GM21447 (cell line): ENCODE results near the gene SEMA3E.

Source experiments
- ATAC-seq: cut with Tn5 transposase; IDR thresholded peaks from one replicate; pipeline ENCODE4 v1.9.1; 2021; ENCODE audit not compliant: unreplicated experiment

Gene SEMA3E

DNA sequence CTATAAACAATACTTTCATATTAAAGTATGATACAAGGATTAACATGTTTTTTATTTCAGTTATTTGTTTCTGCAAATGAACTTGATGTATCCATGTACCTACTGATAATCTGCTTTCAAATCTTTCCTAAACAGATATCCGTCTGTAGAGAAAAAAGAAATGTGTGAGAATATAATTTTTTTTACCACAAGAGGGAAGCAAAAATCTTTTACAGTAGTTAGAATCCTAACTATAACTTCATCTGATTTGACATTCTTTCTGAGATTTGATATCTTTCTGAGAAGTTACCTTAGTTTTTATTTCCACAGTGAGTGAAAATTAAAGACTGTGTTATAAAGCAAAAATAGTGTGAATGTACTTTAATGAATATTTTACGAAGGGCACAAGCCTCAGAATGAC lies 282.3 kb downstream of the SEMA3E start:
- no peak for ATAC-seq

DNA sequence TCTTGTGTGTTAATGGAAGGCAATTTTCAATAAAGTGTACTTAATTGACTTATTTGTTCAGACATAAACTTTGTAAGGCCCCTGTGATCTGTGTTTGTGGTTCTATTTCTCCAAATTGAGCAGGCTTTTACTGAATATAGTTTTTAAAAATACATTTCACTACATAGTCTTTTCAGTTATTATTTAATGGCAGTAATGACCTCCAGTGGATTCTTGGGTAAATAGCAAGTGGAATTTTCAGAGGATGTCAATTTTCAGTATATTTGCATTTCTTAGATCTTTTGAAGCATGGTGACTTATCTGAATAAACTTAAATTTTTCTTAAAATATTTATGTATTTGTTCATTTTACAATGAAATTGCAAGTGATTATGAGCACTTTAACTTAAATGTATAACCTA lies 283.2 kb downstream of the SEMA3E start:
- ATAC-seq, result no peak

DNA sequence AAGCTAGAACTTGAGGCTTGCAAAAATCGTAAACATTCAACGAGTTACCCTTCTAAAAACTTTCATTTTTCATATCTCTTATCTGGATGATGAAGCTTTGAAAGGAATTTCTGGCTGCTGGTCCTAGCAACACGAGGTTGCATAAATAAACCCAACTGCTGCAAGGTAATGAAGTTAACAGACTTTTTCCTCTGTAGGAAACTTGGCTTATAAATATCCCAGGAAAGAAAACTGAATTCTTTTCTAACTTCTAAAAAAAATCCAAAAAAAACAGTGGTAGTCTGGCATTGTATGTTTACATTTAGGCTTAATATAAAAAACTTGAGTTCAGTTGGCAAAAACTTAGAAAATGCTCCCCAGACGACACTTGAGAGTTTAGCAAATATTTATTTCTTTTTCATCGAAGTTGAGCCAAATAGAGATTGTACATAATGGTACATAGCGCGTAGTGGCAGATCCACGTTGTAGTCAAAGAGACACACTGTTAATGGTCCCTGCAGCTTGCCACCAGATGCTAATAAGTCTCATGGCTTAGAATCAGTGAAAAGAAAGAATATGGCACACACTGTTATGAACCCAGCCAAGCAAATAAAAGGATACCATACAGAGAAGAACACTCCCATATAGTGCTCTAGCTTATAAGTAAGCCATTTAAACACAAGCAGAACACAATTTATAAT lies 285.9 kb downstream of the SEMA3E start:
- ATAC-seq, result no peak

DNA sequence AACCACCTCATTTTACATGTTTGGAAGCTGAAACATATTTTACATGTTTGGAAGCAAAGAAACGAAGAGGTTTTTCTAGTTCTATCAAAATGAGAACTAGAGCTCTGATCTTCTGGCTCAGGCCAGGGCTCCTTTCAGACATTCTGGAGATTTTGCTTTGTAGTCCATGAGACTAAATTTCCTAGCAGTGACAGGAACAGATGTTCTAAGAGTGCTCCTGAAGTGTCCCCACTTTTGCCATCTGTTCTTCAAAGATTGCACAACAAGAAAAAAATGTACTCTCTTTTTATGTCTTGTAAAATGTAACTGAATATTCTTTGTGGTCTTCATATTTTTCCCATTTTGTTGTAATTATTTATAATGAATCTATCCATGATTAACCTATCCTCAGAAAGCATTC lies 289.8 kb downstream of the SEMA3E start:
- no peak for ATAC-seq

DNA sequence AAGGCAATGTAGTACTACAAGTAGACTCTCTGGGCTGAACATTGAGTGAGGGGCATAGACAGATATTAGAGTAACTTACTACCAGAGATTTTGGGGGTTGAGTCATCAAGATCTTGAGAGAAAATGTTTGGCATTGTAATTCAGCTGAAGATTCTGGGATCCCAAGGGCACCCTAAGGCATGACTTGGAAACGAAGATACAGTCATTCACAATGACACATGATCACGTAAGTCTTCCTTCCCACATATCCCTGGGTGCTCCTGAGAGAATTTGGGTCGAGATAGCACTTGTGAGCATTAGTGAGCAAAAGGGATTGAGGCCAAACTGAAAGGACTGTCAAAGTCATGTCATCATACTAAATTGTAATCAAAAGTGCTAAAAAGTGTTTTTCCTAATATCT lies 293.8 kb downstream of the SEMA3E start:
- no peak for ATAC-seq

DNA sequence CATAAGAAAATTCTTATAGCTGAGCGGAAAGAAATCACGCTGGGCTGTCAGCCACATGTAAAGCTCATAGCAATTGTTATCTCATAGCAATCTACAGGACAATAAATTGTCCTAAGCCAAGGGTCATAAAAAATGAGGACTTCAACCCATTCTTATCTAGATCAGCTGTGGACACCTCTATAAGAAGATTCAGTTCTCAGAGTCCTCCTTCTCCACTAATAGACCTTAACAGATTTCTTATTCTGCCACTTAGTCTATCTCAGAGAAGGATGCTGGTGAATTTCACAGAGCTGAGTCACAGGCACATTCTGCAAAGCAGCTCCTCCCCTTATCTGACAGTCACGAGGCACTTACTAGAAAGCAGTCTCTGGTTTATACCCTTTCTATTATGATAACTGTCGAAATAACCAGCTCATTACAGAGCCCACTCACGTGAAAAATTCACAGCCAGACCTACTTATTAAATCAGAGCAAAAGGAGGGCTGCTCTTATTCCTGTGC lies 300.9 kb downstream of the SEMA3E start:
- no peak for ATAC-seq

DNA sequence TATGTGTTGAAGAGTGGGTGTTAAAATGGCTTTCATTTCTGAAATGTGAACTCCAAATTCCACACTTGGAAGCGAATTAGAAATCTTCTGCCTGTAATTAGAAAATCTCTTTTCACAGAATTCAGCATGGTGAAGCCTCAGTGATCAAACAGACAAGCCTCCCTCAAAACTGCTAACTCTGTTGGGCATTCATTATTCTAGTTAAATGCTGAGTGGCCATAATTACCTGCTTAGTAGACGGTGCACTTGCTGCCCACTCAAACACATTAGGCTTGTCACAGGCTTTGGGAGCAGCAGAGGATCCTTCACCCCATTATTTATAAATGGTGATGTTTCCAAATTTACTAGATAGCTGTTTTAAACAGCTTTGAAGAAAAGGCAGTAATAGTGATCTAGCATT lies 309.0 kb downstream of the SEMA3E start:
- no peak for ATAC-seq

DNA sequence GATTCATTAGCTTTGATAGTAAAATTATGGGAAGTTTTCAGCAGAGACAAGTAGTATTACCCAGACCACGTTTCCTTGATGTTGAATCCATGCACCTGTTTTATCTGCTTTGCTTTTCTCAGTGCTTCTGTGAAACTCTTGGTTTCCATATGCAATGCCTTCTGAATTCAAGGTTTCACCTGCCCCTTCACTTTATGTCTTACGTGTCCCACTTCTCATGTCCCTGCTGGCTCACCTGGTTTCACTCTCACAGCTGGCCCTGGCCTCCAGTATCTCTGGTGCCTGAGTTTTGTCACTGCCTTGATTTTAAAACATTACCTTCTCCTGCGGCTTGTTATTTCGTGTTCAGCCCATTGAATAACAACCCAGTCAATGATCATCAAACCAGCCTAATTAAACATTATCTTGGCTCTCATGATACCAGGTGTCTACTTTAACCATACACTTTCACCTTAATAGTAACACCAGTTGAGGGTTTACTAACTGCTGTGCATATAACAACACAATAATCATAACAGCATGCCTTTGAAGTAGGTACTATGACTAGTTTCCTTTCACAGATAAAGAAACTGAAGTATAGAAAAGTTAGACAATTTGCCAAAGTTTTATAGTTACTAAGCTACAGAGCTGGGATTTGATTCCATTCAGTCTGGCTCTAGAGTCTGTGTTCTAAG lies 310.5 kb downstream of the SEMA3E start:
- no peak for ATAC-seq

DNA sequence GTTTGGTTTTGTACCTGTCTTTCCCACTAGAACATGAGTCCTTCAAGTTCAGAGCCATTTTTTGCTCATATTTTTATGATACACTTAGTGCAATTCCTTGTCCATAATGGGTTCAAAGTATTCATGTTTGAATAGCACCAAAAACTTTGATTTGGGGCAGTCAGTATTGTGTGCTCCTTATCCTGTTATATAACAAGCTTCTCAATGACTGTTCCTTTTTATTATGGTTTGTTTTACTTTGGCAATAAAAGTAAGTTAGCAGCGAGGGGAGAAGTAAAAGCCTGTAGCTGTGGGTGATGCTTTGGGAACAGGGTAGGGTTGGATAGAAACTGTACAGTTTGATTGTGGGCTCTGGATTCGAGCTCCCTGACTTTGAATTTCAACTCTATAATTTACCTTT lies 311.9 kb downstream of the SEMA3E start:
- ATAC-seq, result no peak

DNA sequence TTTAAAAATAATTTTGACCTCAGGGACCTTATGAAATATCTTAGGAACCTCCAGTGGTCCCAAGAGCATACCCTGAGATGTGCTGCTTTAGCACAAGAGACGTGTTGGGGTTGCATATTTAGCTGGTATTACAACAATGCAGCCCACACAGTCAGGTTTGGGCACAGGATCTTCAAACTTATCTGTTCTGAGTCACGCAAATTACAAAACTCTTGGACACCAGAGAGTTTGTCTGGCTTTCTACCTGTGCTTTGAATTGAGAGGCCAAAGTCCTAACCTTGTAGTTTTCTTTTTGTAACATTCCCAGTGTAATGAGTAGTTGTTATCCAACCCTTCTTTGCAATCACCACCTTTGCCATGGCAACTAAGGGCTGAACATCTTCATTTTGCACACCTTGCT lies 322.7 kb downstream of the SEMA3E start:
- ATAC-seq, result no peak

DNA sequence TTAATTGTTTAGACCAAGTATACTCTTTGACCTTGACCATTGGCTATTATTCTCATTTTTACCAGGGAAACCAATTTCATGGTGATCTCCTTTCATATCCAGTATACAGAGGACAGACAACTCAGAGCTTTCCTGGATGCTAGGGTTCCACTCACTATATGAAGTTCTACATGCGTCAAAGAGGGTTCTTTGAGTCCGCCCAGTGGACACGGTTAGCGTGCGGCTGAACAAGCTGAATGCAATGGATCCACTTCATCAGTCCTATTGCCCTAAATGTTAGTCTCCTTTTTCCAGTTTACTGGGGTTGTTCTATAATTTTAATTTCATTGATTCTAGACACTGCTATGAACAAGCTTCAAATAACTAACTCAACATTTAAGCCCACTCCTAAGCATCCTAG lies 323.9 kb downstream of the SEMA3E start:
- no peak for ATAC-seq

DNA sequence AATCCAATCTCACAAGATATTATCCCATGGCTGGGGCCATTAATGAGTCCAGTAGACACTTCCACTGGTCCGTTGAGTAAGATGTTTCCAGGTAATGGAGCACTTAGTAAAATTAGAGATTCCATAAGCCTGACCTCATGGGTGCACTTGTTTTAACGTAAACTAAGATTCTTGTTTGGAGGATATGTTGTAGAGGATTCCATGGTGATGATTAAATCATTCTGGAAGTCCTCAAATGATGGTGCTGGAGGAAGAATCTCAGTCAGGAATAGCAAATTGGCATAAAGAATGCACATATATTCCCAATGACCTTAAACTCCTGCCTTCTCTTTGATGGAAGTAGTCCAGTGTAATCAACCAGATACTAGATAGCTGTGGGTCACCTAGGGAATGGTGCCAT lies 324.3 kb downstream of the SEMA3E start:
- no peak for ATAC-seq

DNA sequence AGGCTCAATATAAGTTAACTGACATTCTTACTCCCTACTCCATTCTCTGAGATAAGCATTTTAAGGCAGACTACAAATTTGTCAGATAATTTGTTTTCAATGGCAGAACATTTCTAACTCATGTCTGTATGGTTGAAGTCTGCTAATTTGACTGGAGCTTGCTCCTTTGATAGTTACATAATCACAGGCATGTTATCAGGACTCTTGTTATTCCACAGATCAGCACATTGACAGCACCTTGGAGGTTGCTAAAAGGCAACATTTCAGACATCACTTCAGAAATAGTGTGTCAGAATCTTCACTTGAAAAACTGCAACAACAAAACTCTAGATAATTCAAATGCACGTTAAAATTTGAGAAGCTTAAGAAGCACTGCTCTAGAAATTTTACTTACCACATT lies 327.9 kb downstream of the SEMA3E start:
- ATAC-seq, result no peak

DNA sequence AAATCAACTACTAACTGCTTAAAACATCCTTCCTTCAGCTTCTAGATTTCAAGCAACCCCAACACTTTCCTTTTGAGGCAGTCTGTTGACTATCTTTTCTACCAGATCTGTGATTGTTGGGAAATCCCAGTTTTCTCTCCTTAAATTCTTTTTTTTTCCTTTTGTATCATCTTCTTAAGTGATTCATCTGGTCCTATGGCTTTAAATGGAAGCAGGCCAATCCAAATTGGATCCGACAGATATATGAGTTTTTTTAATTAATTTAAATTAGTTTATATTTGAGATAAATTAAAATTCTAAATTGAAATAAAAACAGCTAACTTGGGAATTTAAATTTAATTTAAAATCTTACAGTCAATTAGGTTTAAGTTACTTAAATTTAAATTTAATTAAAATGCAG lies 335.0 kb downstream of the SEMA3E start:
- no peak for ATAC-seq
